Psoas muscle (tissue), 8 donors: ENCODE results near the gene BICD1. TPM values are rescaled to one million over a fixed set of nuclear protein-coding genes. Genes with fewer than 3 reads are reported as not detected.

Source experiments
- ATAC-seq, 4 donors: fragments of 200-7000 bp; cut with Tn5 transposase; one replicate each; pipeline ENCODE4 v1.9.1; 2020; ENCODE audit warnings: moderate library complexity in 3 of 4, mild to moderate bottlenecking in 2 of 4
- DNase-seq, 2 donors: peaks; one replicate each; pipeline ENCODE4 v3.0.0-alpha.2; 2020
- H3K27ac ChIP-seq: fragments of 200-600 bp; one replicate; pipeline ENCODE4 v1.8.0; 2022
- H3K27me3 ChIP-seq, 3 donors: fragments of 200-600 bp in 1 of 3; one replicate each; pipeline versions ENCODE4 v1.6.1 to v1.8.0; 2013 to 2022; ENCODE audit warnings: low read length in 2 of 3, mild to moderate bottlenecking in 2 of 3, moderate library complexity in 1 of 3; ENCODE audit not compliant: insufficient read depth in 3 of 3
- H3K36me3 ChIP-seq, 2 donors: fragments of 200-600 bp in 1 of 2; one replicate each; pipeline versions ENCODE4 v1.6.1 to v1.8.0; 2013 to 2022; ENCODE audit warnings: low read depth in 1 of 2, mild to moderate bottlenecking in 1 of 2, moderate library complexity in 1 of 2; ENCODE audit not compliant: insufficient read depth in 1 of 2
- H3K4me1 ChIP-seq: fragments of 200-600 bp; one replicate; pipeline ENCODE4 v1.8.0; 2022
- H3K4me3 ChIP-seq: fragments of 200-600 bp; one replicate; pipeline ENCODE4 v1.8.0; 2022; ENCODE audit warnings: mild to moderate bottlenecking
- H3K9me3 ChIP-seq: fragments of 200-600 bp; one replicate; pipeline ENCODE4 v1.8.0; 2022
- CTCF ChIP-seq: fragments of 200-600 bp; IDR thresholded peaks from one replicate; pipeline ENCODE4 v1.8.0; 2022; ENCODE audit warnings: antibody characterized with exemption
- WGBS, 3 donors: extraction: QIAGEN DNeasy Blood & Tissue Kit; methylation state at CpG; one replicate each; pipeline versions ENCODE4 v1.1.6 to v1.1.7; 2013; 5-methylcytosine and 5-hydroxymethylcytosine counted together
- intact Hi-C, 2 donors: fragments of 100-400 bp; cut with DNase I; formaldehyde crosslinking; loops; one replicate each; pipeline versions ENCODE4 v1.11.0 to v1.14.2; 2022
- polyA plus RNA-seq, 3 donors: library from polyadenylated mRNA; stranded (reverse); fragments of 200-250 nt; gene quantifications; one replicate each; pipeline ENCODE4 v1.2.3, GENCODE V29; 2013
- total RNA-seq, 4 donors: library from RNA; stranded (reverse); fragmentation: NEBNext Ultra II Directional in 2 of 4; extraction: Animal tissue kit (Norgen Biotek cat#: 25700) in 2 of 4; gene quantifications; one replicate each; pipeline versions ENCODE4 v1.2.1 to v1.2.4, GENCODE V29; 2021 to 2023
- donor health status: healthy with polysubstance abuse.
- donor health status: DM: no; HTN: no; CAD: no; lungs with moderate emphysema.
- donor health status: Bipolar disorder and iron deficiency.
- donor health status: healthy.
- donor health status: DM: yes; HTN: yes; CAD: no.
- donor health status: DM: no; HTN: no; CAD: no.
- donor health status: DM: no; HTN: no; CAD: no.
- donor health status: DM: yes; HTN: yes; CAD: no.

The BICD1 gene
- total and polyA plus RNA-seq, 7 donors, result 0.55 to 9.8 (median 2.8) TPM

DNA sequence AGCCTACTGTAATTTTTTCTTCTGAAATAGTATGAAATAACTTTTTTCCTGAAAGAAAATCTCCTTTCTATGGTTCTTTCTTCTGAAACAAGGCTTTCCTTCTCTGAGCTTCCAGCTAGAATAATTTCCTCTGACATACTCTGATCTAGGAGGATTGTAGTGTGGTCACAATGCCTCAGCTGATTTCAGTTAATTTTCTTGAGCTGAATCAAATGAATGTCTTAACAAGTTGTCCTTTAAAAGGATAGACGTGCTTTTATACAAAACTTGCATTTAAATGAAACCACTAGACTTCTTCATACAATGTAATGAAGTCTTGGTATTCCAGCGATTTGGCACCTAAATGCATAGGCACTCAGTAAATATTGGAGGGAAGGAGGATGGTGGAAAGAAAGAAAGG, 94.4 kb downstream of the BICD1 start:
- DNase-seq (no peak), ATAC-seq (no peak)
- Histone ChIP-seq H3K36me3 (no peaks in the 10 kb centered on the region), H3K27me3 (no peaks in the 10 kb centered on the region), H3K4me1 (no peaks in the 10 kb centered on the region), H3K4me3 (no peak overlapping the region), H3K9me3 (no peaks in the 10 kb centered on the region), H3K27ac (no peak overlapping the region)
- intact Hi-C loops, result no loop called here
- WGBS, 3 donors, result 82 to 95% (median 84%) methylated on average over 2 of the region's 2 CpGs
- TF ChIP-seq CTCF, result no peak

DNA sequence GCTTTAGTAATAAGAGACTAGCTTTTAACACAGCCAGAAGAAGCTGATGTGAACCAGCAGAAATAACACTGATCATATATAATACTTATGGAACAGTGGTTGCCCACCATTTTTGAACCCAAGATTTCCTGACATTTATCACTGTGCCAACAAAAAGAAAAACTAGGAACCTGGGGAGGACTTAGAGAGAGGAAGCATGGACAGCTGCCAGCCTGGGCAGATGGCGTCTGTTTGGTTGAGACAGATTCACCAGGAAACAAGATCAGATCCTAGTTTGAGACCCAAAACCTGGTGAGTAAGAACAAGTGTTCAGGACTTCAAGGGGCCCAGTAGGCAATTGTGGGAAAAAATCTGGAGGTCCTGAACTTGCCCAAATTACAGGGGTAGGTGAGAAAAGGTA, 95.3 kb downstream of the BICD1 start:
- H3K36me3 ChIP-seq, result no peaks in the 10 kb centered on the region
- intact Hi-C loops, result no loop called here
- H3K4me3 ChIP-seq, result no peak overlapping the region
- WGBS, 3 donors, result 52 to 78% (median 59%) methylated on average over 1 of the region's 1 CpG
- H3K4me1 ChIP-seq, result no peaks in the 10 kb centered on the region
- no peaks in the 10 kb centered on the region for H3K27me3 ChIP-seq
- ATAC-seq (no peak), DNase-seq (peak in 1 of 2 donors; percentile 48)
- H3K27ac ChIP-seq, result no peak overlapping the region
- no peaks in the 10 kb centered on the region for H3K9me3 ChIP-seq
- no peak for TF ChIP-seq CTCF

- WGBS, 3 donors, result 98 to 100% (median 98%) methylated on average over 3 of the region's 3 CpGs
- no peaks in the 10 kb centered on the region for H3K9me3 ChIP-seq
- DNase-seq (no peak), ATAC-seq (no peak)
- no peak overlapping the region for H3K27ac ChIP-seq
- no peak for TF ChIP-seq CTCF
- H3K36me3 ChIP-seq, result no peaks in the 10 kb centered on the region
- no peak overlapping the region for H3K4me3 ChIP-seq
- no peaks in the 10 kb centered on the region for H3K4me1 ChIP-seq
- no peaks in the 10 kb centered on the region for H3K27me3 ChIP-seq
- intact Hi-C loops, result no loop called here
Measured at GRCh38 chr12:32205731-32206130, 99.1 kb downstream of the BICD1 start.

DNA sequence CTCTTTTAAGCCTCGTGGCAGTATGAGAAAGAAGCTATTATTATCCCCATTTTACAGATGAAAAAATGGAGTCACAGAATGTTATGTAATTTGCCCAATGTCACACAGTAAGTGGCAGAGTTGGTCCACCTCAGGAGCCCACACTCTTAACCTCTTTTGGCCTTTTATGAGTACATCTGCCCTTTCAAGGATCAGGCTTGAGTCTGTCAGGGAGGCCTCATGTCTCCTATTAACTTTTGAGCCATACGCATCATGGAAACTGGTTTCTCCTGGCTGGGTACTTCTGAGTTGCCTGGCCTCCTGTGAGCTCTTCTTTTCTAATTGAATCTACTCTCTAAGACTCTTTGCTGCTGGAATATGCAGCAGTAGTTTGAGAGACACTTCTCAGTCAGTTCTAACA, 101.7 kb downstream of the BICD1 start:
- Histone ChIP-seq H3K9me3 (no peaks in the 10 kb centered on the region), H3K27ac (no peak overlapping the region), H3K27me3 (no peaks in the 10 kb centered on the region), H3K4me1 (no peaks in the 10 kb centered on the region), H3K36me3 (no peaks in the 10 kb centered on the region), H3K4me3 (no peak overlapping the region)
- 53 to 67% (median 54%) methylated on average over 2 of the region's 2 CpGs for WGBS, 3 donors
- intact Hi-C loops, result no loop called here
- DNase-seq (no peak), ATAC-seq (no peak)
- no peak for TF ChIP-seq CTCF

- Histone ChIP-seq H3K27ac (no peak overlapping the region), H3K4me1 (no peaks in the 10 kb centered on the region), H3K27me3 (no peaks in the 10 kb centered on the region), H3K4me3 (no peak overlapping the region), H3K36me3 (no peaks in the 10 kb centered on the region), H3K9me3 (no peaks in the 10 kb centered on the region)
- intact Hi-C loops, result no loop called here
- 51 to 72% (median 56%) methylated on average over 2 of the region's 2 CpGs for WGBS, 3 donors
- no peak for DNase-seq
- no peak for ATAC-seq
- TF ChIP-seq CTCF, result no peak
Measured at GRCh38 chr12:32211066-32211899, 104.6 kb downstream of the BICD1 start.
